ENCODE results near the gene FAM200C. TPM values are rescaled to one million over a fixed set of nuclear protein-coding genes. Genes with fewer than 3 reads are reported as not detected.
A peak's percentile ranks its signal among the peaks of the same experiment; 100 is the strongest.

Gene FAM200C
- total RNA-seq, 1 donor from 2014 or later = 25.3 TPM

- Histone ChIP-seq H3F3A (ENCODE audit: low read depth) (no peaks in the 10 kb centered on the region), H3K79me2 (ENCODE audit: low read depth) (no peaks in the 10 kb centered on the region), H2AFZ (replicated peaks) (peak overlapping the region; percentile 38), H3K4me1 (peaks cover 5% of the 10 kb centered on the region), H3K4me2 (no peak overlapping the region), H3K36me3 (no peaks in the 10 kb centered on the region), H3K9me3 (ENCODE audit: low read depth) (no peaks in the 10 kb centered on the region), H3K9ac (no peak overlapping the region), H3K27ac (no peak overlapping the region), H4K20me1 (ENCODE audit: low read depth) (no peaks in the 10 kb centered on the region), H3K27me3 (no peaks in the 10 kb centered on the region), H3K4me3 (no peak overlapping the region)
- H3K4me3 Mint-ChIP-seq = no peak overlapping the region
- H3K27me3 Mint-ChIP-seq (ENCODE audit: insufficient read depth, low read depth) = peaks cover 3% of the 10 kb centered on the region
- H3K36me3 Mint-ChIP-seq = no peaks in the 10 kb centered on the region
- H3K9me3 Mint-ChIP-seq = no peaks in the 10 kb centered on the region
- peaks cover 27% of the 10 kb centered on the region for H3K4me1 Mint-ChIP-seq
- DNase-seq (ENCODE audit: low spot score) = peak; percentile 18
- H3K27ac Mint-ChIP-seq = peak overlapping the region; percentile 91
- TF ChIP-seq EZH2phosphoT487 (IDR thresholded peaks at IDR 0.05) (no peak), EZH2 (IDR thresholded peaks at IDR 0.05) (no peak), CTCF (IDR thresholded peaks at IDR 0.05) (no peak)
Measured at GRCh38 chr5:160356550-160357347, 43.1 kb downstream of the FAM200C start.

- Histone ChIP-seq H3F3A (ENCODE audit: low read depth) (no peaks in the 10 kb centered on the region), H3K4me1 (peaks cover 4% of the 10 kb centered on the region), H3K9me3 (ENCODE audit: low read depth) (no peaks in the 10 kb centered on the region), H3K4me2 (no peak overlapping the region), H3K79me2 (ENCODE audit: low read depth) (no peaks in the 10 kb centered on the region), H3K9ac (no peak overlapping the region), H3K27ac (no peak overlapping the region), H4K20me1 (ENCODE audit: low read depth) (no peaks in the 10 kb centered on the region), H3K36me3 (no peaks in the 10 kb centered on the region), H3K27me3 (no peaks in the 10 kb centered on the region), H2AFZ (replicated peaks) (no peak overlapping the region), H3K4me3 (no peak overlapping the region)
- no peak overlapping the region for H3K27ac Mint-ChIP-seq
- no peak for DNase-seq (ENCODE audit: low spot score)
- no peak for TF ChIP-seq EZH2 (IDR thresholded peaks at IDR 0.05)
- no peak for TF ChIP-seq CTCF (IDR thresholded peaks at IDR 0.05)
- no peaks in the 10 kb centered on the region for H3K9me3 Mint-ChIP-seq
- H3K27me3 Mint-ChIP-seq (ENCODE audit: insufficient read depth, low read depth) = peaks cover 3% of the 10 kb centered on the region
- H3K4me1 Mint-ChIP-seq = peaks cover 22% of the 10 kb centered on the region
- no peak overlapping the region for H3K4me3 Mint-ChIP-seq
- H3K36me3 Mint-ChIP-seq = no peaks in the 10 kb centered on the region
Measured at GRCh38 chr5:160354666-160355065, 45.2 kb downstream of the FAM200C start.

GRCh38 chr5:160353379-160353778 lies 46.5 kb downstream of the FAM200C start:
- H3K27ac Mint-ChIP-seq = no peak overlapping the region
- H3K9me3 ChIP-seq (ENCODE audit: low read depth) = no peaks in the 10 kb centered on the region
- peaks cover 20% of the 10 kb centered on the region for H3K4me1 Mint-ChIP-seq
- H3K4me3 Mint-ChIP-seq = no peak overlapping the region
- peaks cover 3% of the 10 kb centered on the region for H3K27me3 Mint-ChIP-seq (ENCODE audit: insufficient read depth, low read depth)
- H3K79me2 ChIP-seq (ENCODE audit: low read depth) = no peaks in the 10 kb centered on the region
- H3K9ac ChIP-seq = no peak overlapping the region
- H3K36me3 ChIP-seq = no peaks in the 10 kb centered on the region
- H3K27me3 ChIP-seq = no peaks in the 10 kb centered on the region
- no peak overlapping the region for H3K27ac ChIP-seq
- DNase-seq (ENCODE audit: low spot score) = no peak
- H3K4me3 ChIP-seq = no peak overlapping the region
- H3K9me3 Mint-ChIP-seq = no peaks in the 10 kb centered on the region
- no peaks in the 10 kb centered on the region for H4K20me1 ChIP-seq (ENCODE audit: low read depth)
- no peak overlapping the region for H3K4me2 ChIP-seq
- H3K36me3 Mint-ChIP-seq = peaks cover 2% of the 10 kb centered on the region
- TF ChIP-seq EZH2phosphoT487 (IDR thresholded peaks at IDR 0.05) (no peak), CTCF (IDR thresholded peaks at IDR 0.05) (no peak), EZH2 (IDR thresholded peaks at IDR 0.05) (no peak)
- H3F3A ChIP-seq (ENCODE audit: low read depth) = no peaks in the 10 kb centered on the region
- H2AFZ ChIP-seq (replicated peaks) = no peak overlapping the region
- H3K4me1 ChIP-seq = no peaks in the 10 kb centered on the region

All from neural progenitor cell (in vitro differentiated cells).